Measurements from ENCODE around the gene COMMD9.

GRCh38 chr11:36333897-36334296, 44.7 kb upstream of the COMMD9 start:
- TF ChIP-seq EZH2 (IDR thresholded peaks at IDR 0.05; ENCODE audit: insufficient read depth, poor library complexity, severe bottlenecking) (no peak), EZH2phosphoT487 (IDR thresholded peaks at IDR 0.05; ENCODE audit: insufficient read depth, low read depth) (no peak)

Measured in GM23248 (cell line).